Measurements from ENCODE around the gene TTC24. TPM values are rescaled to one million over a fixed set of nuclear protein-coding genes. Genes with fewer than 3 reads are reported as not detected.
"Not testable (repeated sequence)": the region's sequence is repeated elsewhere in the genome, so short reads cannot be mapped to it uniquely, and the experiment has no call there.

TTC24 gene
- polyA plus RNA-seq, 4 donors: 0.86 to 1.3 (median 1.0) TPM

- no peak for DNase-seq (ENCODE audit: low read depth in 4 of 4, low spot score in 3 of 4)
These were observed 22.4 kb downstream of the TTC24 start for GRCh38 chr1:156601892-156602291.

GRCh38 chr1:156602557-156602993 is 23.1 kb downstream of the TTC24 start:
- no peak for DNase-seq (ENCODE audit: low read depth in 4 of 4, low spot score in 3 of 4)

GRCh38 chr1:156607344-156607743 is 27.8 kb downstream of the TTC24 start:
- not testable (repeated sequence) for DNase-seq (ENCODE audit: low read depth in 4 of 4, low spot score in 3 of 4)

DNA sequence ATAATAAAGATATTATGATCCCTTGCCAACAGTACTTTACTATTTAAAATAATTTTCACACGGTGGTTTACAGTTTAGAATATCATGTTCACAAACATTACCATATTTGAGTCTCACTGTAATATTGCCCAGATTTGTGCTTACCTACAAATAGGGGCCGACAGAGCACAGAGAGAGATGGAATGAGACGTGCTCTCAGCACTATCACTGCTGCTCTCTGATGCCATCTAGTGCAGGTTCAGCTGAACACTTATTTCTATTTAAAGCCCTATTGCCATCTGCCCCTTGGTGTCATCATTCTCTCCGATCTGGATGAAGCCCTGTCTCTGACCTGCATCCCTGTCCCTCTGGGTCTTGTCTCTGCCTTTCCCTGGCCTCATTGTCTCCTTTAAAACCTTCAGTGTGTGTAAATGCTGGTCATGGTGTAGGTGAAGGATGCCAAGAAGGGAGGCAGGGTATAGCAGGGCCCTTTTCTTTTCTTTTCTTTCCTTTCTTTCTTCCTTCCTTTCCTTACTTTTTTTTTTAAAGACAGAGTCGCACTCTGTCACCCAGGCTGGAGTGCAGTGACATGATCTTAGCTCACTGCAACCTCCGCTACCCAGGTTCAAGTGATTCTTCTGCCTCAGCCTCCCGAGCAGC is 28.6 kb downstream of the TTC24 start:
- DNase-seq (ENCODE audit: low read depth in 4 of 4, low spot score in 3 of 4): no peak

- DNase-seq (ENCODE audit: low read depth in 4 of 4, low spot score in 3 of 4): no peak
These were observed 29.5 kb downstream of the TTC24 start for GRCh38 chr1:156608981-156609380.

- DNase-seq (ENCODE audit: low read depth in 4 of 4, low spot score in 3 of 4): not testable (repeated sequence)
These were observed 30.5 kb downstream of the TTC24 start for GRCh38 chr1:156610072-156610471.

GRCh38 chr1:156612666-156613065 is 33.1 kb downstream of the TTC24 start:
- no peak for DNase-seq (ENCODE audit: low read depth in 4 of 4, low spot score in 3 of 4)

DNA sequence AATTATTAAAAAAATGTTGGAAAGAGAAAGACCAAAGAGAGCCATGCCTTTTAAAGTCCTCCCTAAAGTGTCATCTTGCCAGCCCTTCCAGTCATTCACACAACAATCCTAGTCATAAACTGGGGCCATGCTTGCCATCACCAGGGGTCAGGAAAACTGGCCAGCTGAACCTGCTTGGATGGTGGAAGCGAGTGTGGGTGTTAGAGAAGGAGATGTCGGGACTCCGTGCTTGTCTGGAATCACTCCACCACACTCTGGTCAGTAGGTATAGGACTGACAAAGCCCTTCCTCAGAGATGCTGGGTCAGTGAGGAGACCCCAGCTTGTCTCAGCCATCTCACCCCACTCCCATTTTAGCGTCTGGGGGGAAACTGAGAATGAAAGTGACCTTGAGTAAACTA is 36.4 kb downstream of the TTC24 start:
- no peak for DNase-seq (ENCODE audit: low read depth in 4 of 4, low spot score in 3 of 4)

GRCh38 chr1:156616463-156616862 is 36.9 kb downstream of the TTC24 start:
- peak; percentile 69 to 84 (median 80) for DNase-seq (ENCODE audit: low read depth in 4 of 4, low spot score in 3 of 4)

- DNase-seq (ENCODE audit: low read depth in 4 of 4, low spot score in 3 of 4): no peak
These were observed 39.5 kb downstream of the TTC24 start, which contains the start of gene HAPLN2 for GRCh38 chr1:156618853-156619581. HAPLN2 (plus strand) TSS chr1:156619415; CDS start chr1:156623491, 4,076 bp downstream.

DNA sequence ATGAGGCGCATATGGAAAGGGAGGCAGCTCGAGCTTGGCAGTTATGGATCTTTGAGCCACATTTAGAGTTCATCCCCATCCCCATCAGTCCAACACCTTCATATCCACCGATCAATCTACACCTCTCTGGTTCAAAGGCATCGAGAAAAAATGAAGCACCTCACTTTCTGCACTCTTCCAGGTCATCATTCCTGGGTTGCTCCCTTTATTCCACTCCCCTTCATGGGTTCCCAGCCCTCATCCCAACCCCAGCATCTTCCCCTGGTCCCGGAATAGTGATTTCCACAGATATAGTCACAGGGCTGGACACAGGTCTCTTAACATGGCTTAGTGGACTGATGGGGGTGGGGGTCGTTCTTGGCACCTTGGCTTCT is 40.0 kb downstream of the TTC24 start:
- DNase-seq (ENCODE audit: low read depth in 4 of 4, low spot score in 3 of 4): no peak

GRCh38 chr1:156622581-156623297 is 43.2 kb downstream of the TTC24 start:
- DNase-seq (ENCODE audit: low read depth in 4 of 4, low spot score in 3 of 4): no peak

DNA sequence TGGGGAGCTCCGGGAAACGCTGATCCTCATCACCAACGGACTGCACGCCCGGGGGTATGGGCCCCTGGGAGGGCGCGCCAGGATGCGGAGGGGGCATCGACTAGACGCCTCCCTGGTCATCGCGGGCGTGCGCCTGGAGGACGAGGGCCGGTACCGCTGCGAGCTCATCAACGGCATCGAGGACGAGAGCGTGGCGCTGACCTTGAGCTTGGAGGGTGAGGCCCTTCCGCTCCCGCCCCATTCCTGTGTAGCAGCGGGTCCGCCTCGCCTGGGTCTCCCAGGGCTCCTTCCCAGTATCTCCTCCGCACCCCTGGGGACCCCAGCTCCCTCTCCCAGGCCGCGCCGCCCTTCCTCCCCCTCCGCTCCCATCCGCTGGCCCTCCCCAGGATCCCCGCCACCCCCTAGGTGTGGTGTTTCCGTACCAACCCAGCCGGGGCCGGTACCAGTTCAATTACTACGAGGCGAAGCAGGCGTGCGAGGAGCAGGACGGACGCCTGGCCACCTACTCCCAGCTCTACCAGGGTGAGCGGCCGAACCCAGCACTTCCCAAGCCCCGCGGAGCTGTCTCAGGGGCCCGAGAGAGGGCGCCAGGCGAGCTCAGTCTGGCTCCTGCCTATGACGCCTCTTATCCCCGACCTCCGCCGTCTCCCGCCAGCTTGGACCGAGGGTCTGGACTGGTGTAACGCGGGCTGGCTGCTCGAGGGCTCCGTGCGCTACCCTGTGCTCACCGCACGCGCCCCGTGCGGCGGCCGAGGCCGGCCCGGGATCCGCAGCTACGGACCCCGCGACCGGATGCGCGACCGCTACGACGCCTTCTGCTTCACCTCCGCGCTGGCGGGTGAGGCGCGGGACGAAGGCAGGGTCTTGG is 44.7 kb downstream of the TTC24 start:
- no peak for DNase-seq (ENCODE audit: low read depth in 4 of 4, low spot score in 3 of 4)

- DNase-seq (ENCODE audit: low read depth in 4 of 4, low spot score in 3 of 4): no peak
These were observed 45.4 kb downstream of the TTC24 start for GRCh38 chr1:156624814-156625435.

DNA sequence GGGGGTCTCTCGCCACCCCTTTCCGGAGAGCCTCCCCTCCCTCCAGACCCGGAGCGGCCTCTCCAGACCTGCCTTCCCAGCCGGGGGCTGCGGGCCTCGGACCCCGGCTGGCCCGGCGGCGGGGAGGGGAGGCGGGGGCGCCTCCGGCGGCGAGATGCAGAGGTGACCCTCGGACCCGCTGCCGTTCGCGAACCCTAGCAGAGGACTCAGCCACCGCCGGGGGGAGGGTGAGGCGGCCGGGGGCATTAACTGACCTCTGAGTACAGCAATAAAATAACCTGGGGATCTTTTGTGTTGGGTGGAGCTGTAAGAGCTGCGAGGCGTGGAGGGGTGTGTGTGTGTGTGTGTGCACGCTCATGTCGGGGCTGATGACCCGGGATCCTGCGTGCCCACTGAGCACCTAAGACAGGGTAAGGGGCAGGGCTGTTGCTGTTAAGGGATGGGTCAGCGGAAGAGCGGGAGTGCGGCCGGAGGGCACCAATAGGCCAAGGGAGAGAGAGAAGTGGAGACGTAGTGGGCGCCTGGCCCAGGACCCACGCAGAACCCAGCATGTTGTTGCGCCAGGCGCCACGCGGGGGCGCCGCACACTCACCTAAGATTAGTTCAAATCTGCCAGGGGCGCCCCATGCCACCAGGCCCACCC is 46.0 kb downstream of the TTC24 start:
- no peak for DNase-seq (ENCODE audit: low read depth in 4 of 4, low spot score in 3 of 4)

DNA sequence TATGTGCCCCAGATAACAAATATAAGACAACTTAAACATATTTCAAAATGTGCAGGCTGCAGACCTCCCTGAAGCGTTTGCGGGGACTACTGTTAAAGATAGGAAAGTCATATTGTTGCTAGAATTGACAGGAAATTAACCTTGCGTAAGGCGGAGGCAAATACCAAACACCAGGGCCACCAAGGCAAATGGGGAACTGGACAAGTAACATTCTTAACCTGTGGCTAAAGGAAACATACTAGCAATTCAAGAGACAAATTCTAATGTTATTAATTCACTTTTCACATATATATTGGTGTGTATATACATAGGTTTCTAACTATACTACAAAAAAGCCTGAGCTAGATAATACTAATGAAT is 46.5 kb downstream of the TTC24 start:
- no peak for DNase-seq (ENCODE audit: low read depth in 4 of 4, low spot score in 3 of 4)

GRCh38 chr1:156627313-156627880 is 47.9 kb downstream of the TTC24 start:
- DNase-seq (ENCODE audit: low read depth in 4 of 4, low spot score in 3 of 4): no peak

GRCh38 chr1:156629823-156630449 is 50.4 kb downstream of the TTC24 start:
- no peak for DNase-seq (ENCODE audit: low read depth in 4 of 4, low spot score in 3 of 4)

GRCh38 chr1:156631152-156631551 is 51.6 kb downstream of the TTC24 start:
- DNase-seq (ENCODE audit: low read depth in 4 of 4, low spot score in 3 of 4): not testable (repeated sequence)
